ENCODE measurements around the gene CHST7.
A peak's percentile ranks its signal among the peaks of the same experiment; 100 is the strongest.

Gene CHST7

GRCh38 chrX:46602468-46603102 is 29.0 kb downstream of the CHST7 start:
- no peak for DNase-seq (ENCODE audit: low spot score)
- no peak for FAIRE-seq

GRCh38 chrX:46607916-46608315 is 34.4 kb downstream of the CHST7 start:
- FAIRE-seq (no peak), DNase-seq (ENCODE audit: low spot score) (no peak)

- DNase-seq (ENCODE audit: low spot score) (no peak), FAIRE-seq (no peak)
Observed at GRCh38 chrX:46610070-46610658, 36.6 kb downstream of the CHST7 start.

GRCh38 chrX:46611658-46612362 is 38.2 kb downstream of the CHST7 start:
- DNase-seq (ENCODE audit: low spot score) (no peak), FAIRE-seq (no peak)

- no peak for DNase-seq (ENCODE audit: low spot score)
- FAIRE-seq: no peak
Observed at GRCh38 chrX:46617906-46618305, 44.3 kb downstream of the CHST7 start.

GRCh38 chrX:46618947-46619346 is 45.4 kb downstream of the CHST7 start:
- DNase-seq (ENCODE audit: low spot score): no peak
- no peak for FAIRE-seq

GRCh38 chrX:46620505-46620904 is 46.9 kb downstream of the CHST7 start:
- no peak for DNase-seq (ENCODE audit: low spot score)
- FAIRE-seq: no peak

- DNase-seq (ENCODE audit: low spot score) (no peak), FAIRE-seq (no peak)
Observed at GRCh38 chrX:46621572-46621971, 48.0 kb downstream of the CHST7 start.

GRCh38 chrX:46624090-46624786 is 50.7 kb downstream of the CHST7 start:
- DNase-seq (ENCODE audit: low spot score) (no peak), FAIRE-seq (no peak)

GRCh38 chrX:46626566-46626965 is 53.0 kb downstream of the CHST7 start:
- no peak for DNase-seq (ENCODE audit: low spot score)
- FAIRE-seq: no peak

GRCh38 chrX:46627062-46627461 is 53.5 kb downstream of the CHST7 start:
- FAIRE-seq: no peak

GRCh38 chrX:46627711-46628419 is 54.3 kb downstream of the CHST7 start:
- DNase-seq (ENCODE audit: low spot score): no peak
- no peak for FAIRE-seq

More at GRCh38 chrX:46627062-46627461, 53.5 kb downstream of the CHST7 start:
- DNase-seq (ENCODE audit: low spot score): no peak

GRCh38 chrX:46628460-46629371 is 55.2 kb downstream of the CHST7 start:
- DNase-seq (ENCODE audit: low spot score): no peak
- no peak for FAIRE-seq

GRCh38 chrX:46630141-46630540 is 56.6 kb downstream of the CHST7 start:
- FAIRE-seq (no peak), DNase-seq (ENCODE audit: low spot score) (no peak)

GRCh38 chrX:46634577-46634976 is 61.0 kb downstream of the CHST7 start:
- DNase-seq (ENCODE audit: low spot score) (no peak), FAIRE-seq (no peak)

- no peak for DNase-seq (ENCODE audit: low spot score)
- FAIRE-seq: no peak
Observed at GRCh38 chrX:46635186-46635585, 61.6 kb downstream of the CHST7 start.

- no peak for DNase-seq (ENCODE audit: low spot score)
- no peak for FAIRE-seq
Observed at GRCh38 chrX:46636223-46636622, 62.7 kb downstream of the CHST7 start.

- peak; percentile 87 for FAIRE-seq
- DNase-seq (ENCODE audit: low spot score): peak; percentile 71
Observed at GRCh38 chrX:46637938-46638337, 64.4 kb downstream of the CHST7 start.

GRCh38 chrX:46642145-46642544 is 68.6 kb downstream of the CHST7 start:
- DNase-seq (ENCODE audit: low spot score) (no peak), FAIRE-seq (no peak)

- no peak for DNase-seq (ENCODE audit: low spot score)
- no peak for FAIRE-seq
Observed at GRCh38 chrX:46643636-46644035, 70.1 kb downstream of the CHST7 start.
